Caki2 (cell line): ENCODE measurements around the gene NAT9. TPM values are rescaled to one million over a fixed set of nuclear protein-coding genes. Genes with fewer than 3 reads are reported as not detected.

Experiments used
- DNase-seq: peaks from one replicate; pipeline ENCODE4 v3.0.0-alpha.2; 2015; ENCODE audit warnings: low read depth
- in situ Hi-C: cut with HindIII; loops from 2 replicates; pipeline ENCODE4 v1.10.0; 2016; ENCODE audit warnings: low sequenced_read_pairs, low pct_unique_long_range_greater_than_20kb, mixed read lengths
- total RNA-seq: library from RNA; depleted of rRNA; stranded (reverse); fragments of >200 nt; shearing (Covaris generic); gene quantifications from 2 replicates; pipeline ENCODE4 v1.2.3, GENCODE V29; 2014; ENCODE audit warnings: low replicate concordance

NAT9 gene
- total RNA-seq, 1 experiment from 2014 or later: 36.8 TPM

DNA sequence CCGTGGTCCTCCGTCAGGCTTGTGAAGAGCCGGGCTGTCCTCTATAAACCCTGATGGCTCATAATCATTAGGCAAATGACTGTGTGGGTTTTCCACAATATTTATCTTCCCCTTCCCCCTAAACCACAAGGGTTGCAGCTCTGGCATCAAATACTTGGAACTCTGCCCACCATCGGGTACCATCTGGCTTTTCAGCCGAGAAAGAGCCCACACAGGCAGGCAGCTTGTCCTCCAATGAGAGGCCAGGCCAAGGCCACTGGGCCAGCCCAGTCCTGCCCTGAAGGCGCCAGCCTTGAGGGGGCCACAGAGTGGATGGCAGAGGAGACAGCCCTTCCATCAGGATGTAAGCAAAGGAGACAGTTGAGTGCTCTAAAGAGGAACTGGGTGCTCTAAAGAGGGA is 31.8 kb upstream of the NAT9 start:
- DNase-seq: no peak
- in situ Hi-C loops: no loop called here

DNA sequence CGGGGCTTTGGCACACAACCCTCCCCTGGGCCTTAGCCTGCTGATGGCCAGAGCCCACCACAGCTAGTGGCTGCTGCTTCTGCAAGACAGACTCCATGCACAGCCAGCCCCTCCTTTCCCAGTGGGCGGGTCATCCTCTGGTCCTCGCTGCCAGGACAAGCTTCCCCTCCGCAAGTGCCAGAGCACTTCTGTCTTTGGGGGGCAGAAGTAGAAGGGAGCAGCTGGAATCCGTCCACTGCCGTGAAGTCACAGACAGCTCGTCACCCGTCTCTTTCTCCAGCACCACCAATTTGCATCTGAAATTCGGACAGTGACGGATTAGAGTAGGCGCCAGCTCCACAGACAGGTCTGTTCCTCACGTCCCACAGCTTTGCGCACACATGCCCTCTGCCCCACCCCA is 31.3 kb upstream of the NAT9 start:
- in situ Hi-C loops: no loop called here
- DNase-seq: no peak

DNA sequence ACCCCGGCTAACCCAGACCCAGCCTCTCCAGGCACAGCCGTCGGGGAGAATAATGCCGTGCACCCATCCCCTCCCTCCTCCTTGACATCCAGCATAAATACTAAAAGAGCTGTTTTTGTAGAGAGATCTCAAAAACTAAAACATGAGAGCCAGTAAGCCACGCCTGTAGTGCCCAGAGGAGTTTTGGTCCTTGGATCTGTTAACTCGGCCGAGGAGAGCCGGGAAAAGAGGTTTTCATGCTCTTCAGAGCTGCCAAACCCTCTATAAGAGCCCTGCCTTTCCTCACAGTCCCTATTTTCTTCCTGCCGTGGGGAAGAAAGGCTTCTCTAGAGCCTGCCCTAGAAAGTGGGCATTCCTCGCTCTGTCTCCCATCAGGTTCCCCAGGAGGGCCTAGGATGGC is 30.2 kb upstream of the NAT9 start:
- in situ Hi-C loops: no loop called here
- DNase-seq: no peak

DNA sequence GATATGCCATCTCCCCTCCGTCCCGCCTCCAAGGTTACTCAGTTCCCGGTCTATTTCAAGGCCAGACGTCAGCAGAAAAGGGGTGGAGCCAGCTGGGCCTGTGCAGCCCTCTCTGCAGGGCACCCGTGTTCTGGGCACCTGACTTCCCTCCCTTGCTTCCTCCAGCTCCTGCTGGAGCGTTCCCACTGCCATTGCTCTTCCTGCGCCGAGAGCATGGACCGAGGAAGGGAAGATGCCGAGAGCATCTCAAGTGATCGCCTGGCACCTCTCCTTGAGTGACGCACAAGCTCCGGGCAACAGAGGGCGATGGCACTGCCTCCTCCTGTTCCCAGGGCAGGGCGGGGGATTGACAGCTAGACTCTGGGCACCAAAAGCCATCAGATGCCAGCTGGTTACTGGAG is 29.4 kb upstream of the NAT9 start:
- DNase-seq: no peak
- in situ Hi-C loops: no loop called here

DNA sequence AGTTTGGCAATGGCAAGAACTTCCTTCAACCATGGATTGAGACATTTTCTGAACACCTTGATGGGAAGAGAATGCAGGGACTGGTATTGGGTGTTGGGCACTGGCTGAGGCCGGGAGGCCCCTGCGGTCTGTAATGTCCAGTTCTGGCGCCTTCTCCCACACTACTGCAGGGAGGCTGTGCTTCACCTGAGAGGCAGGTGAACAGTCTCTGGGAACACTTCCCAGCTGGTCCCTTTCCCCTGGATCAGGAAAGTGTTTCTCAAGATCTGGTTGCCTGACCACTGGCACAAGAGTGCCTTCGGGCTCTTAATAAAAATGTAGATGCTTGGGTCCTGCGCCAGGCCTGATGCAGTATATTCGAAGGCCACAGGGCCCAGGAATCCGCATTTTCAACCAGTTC is 28.5 kb upstream of the NAT9 start:
- in situ Hi-C loops: no loop called here
- no peak for DNase-seq

DNA sequence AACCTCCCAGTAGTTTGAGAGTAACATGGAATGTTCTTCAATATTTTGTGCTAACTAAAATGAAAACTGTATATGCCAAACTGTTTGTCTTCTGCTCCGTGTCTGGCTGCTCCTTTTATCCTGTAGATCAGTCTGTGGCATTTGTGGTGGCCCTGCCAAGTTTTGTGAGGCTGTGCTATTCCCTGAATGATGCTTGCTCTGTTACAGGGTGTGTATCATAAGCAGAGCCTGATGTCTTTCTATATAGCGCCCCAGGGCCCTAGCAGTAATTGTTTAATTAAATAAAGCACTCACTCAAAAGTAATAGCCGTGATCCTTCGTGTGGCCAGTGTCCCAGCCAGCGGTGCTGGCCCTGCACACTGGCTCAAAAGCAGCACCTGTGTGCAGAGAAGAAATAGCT is 27.8 kb upstream of the NAT9 start:
- in situ Hi-C loops: no loop called here

DNA sequence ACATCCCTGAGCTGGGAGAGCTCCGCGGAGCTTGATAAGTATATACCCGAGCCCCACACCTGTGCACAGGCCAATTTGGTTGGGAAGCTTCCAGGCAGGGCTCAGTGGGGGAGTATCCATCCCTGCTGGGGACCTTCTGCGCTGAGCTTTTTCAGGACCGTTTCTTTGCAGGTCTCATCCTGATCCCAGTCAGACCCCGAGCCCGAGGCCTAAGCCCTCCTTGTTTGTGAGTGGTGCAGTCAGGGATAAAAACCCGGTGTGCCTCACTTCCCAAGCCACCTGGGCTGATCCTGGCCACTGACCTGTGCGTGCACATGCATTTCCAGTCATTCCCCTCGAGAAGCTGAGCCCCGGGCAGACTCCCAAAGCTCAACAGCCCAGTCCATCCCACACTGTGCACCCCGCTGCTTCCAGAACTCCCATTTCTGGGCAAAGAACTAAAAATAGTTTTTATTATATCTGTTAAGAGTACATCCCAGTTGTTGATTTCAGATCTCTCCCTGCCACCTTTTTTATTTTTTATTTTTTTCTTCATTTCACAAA is 27.3 kb upstream of the NAT9 start:
- in situ Hi-C loops: no loop called here
- DNase-seq: no peak

More for the DNA sequence above, 27.8 kb upstream of the NAT9 start:
- no peak for DNase-seq

DNA sequence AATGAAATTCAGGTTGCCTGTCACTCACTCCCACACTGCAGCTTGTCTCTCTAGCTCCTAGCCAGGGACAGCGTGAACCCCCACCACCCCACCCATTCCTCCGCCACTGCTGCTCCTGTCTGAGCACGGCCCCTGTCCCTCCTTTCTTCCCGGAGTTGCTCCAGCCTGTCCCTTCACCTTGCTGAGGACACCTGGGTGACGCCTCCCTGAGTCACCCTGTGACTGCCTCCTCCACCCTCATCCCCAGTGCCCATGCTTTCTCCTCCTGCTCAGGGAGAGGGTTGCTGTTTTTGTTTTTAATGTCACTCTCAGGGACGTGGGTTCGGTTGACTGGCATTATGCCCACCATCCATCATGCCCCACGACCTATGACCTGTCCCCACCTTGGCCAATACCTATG is 25.8 kb upstream of the NAT9 start:
- in situ Hi-C loops: no loop called here
- DNase-seq: no peak

DNA sequence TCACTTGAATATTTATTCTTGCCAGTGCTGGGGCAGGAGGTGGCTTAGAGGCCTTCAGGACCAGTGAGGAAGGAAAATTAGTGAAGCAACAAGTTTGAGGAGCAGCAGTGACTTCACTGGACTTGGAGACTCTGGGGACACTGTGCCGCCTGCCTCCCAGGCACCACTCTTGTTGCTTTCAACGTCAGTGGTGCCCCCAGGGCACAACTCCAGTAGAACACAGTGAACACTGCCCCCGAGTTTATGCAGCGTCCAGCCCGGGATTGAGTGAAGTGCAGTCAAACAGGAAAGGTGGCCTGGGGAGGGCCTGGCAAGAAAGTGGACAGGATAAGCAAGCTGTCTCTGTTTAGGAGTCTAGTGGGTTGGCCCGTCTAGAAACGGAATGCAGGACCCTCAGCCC is 24.4 kb upstream of the NAT9 start:
- DNase-seq: no peak
- in situ Hi-C loops: no loop called here

DNA sequence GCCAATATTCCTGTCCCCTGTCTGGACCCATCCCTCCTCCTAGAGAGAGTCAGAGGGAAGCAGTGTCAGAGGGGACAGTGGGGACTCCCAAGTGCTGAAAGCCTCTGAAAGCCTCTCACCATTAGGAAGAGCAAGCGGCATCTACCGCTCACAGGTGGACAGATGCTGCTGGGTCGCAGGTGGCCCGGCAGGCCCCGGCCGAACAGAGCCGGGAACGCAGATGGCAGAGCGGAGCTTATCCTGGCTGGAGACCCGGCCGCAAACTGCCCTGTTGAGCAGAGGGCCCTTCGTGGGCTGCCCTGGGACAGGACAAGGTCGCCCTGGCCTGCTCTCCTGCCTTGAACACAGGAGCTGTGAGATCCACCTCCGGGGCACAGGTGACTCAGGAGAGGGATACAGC is 23.0 kb upstream of the NAT9 start:
- in situ Hi-C loops: no loop called here
- no peak for DNase-seq

DNA sequence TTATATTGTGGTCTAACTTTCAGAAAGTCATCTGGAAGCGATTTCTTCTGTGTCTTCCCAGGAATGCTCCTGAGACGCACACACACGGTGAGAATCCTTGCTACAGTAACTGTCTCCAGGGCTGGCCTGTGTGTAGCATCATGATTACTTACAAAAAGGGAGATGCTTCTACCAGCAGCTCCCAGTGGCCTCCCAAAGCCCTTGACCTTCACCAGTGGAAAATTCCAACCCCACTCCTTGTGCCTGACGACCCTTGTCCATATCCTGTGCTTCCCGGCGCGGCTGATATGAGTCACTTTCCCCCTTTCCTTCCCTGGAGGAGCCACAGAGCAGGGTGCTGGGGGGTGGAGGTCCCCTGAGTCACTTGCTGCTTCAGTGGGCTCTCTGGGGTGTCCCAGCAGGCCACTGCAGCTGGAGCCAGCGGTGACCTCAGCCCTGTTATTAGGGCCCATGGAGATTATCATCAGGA is 22.1 kb upstream of the NAT9 start:
- peak; percentile 59 for DNase-seq
- in situ Hi-C loops: no loop called here

DNA sequence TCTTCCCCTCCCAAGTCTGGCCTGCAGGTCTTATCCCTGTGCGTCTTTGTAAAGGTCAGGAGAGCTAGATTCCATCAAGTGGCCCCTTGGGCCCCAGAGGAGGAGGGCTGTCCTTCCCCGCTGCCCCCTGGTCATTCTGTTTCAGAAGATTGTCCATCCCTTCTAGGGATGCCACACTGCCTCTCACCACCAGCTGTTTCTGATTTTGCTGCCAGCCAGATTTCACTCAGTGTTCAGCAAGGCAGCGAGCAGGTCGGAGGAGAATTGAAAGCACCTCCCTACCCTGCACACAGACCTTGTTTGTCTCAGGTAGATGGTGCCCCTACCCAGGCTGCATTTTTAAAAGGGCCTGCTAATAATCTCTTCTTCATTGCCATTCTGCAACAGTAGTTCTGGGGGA is 21.7 kb upstream of the NAT9 start:
- in situ Hi-C loops: no loop called here
- DNase-seq: no peak

DNA sequence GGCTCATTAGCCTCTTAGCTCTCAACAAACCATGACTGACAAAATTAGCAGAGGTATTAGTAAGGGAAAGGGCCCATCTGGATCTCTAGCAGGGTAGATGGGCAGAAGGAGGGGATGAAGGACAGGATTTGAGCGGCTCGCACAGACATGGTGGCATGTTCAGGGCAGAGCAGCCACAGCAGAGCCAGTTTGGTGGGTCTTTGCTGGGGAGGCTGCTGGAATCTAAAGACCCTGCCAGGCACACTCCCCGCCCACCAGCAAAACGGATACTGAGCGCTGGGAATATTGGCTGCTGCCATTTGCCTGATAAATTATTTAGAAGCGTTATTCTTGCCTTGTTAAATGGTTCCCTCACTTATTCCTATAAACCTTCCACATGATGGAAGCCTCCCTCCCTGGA is 20.7 kb upstream of the NAT9 start:
- in situ Hi-C loops: no loop called here
- DNase-seq: no peak

DNA sequence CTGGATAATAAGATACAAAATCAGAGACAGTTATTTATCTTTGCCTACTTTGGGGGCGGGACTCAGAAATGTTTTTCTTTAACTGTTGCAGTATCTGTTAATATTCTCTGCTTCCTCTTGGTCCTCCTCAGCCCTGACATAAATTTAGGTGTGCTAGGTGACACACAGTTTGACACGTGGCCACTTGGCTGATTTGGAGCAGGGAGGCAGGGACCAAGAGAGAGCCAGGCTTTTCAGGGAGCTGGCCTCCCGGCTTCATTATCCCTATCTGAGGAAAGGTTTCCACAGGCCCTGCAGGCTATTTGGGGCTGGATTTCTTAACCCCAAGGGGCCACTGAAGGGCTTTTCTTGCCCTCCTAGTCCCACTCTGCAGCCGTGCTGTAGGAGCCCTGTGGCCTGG is 20.1 kb upstream of the NAT9 start:
- DNase-seq: no peak
- in situ Hi-C loops: no loop called here

DNA sequence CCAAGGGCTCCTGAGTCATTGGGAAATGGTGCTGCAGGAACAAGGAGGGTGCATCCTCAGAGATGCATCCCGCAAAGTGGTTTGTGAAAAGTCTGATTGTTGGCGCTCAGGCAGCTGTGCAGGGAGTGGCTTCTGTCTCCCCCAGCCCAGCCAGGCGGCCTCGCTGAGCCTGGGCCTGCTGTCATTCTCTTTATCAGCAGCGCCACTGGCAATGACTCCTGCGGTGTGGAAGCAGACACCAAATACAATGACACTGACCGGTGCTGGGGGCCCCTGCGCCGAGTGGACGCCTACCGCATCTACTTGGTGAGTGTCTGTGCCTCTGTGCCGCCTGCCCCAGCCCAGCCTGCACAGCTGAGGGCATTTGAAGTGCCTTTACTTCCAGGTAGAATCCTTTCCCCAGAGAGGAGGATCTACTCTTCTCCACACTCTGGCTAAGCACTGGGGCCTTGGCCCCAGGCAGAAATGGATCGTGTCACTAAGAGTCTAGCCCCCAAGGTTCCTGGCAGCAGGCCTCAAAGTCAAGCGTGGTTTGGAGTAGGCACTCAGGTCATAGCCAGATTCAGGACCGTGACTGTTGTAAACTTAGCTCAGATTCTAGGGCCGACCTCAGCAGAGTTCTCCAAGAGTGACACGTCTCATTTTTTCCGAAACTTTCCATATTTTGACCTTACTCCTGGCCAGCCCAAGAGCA is 19.3 kb upstream of the NAT9 start:
- in situ Hi-C loops: no loop called here
- no peak for DNase-seq

DNA sequence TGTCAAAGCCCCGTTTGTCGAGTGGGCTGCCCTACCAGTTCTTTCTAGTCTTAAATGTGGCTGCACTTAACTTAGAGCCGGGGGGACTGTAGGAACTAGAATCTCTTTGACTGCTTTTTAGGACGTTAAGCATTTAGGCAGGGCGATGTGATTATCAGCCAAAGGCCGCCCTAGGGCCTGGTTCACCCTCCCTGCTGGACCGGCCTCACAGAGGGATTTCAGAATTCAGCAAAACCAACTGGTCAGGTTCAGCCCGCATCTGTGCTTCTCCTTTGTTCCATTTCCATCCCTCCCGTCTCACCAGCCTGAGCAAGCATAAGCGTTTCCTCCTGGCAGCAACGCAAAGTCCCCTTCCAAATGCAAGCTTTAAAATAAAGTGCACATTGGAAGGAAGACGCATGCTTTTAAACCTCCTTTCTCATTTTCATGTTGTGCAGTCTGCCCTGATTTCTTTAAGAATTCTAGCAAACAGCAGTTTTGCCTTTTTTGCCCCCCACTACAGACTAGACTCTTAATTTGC is 16.5 kb upstream of the NAT9 start:
- in situ Hi-C loops: no loop called here

DNA sequence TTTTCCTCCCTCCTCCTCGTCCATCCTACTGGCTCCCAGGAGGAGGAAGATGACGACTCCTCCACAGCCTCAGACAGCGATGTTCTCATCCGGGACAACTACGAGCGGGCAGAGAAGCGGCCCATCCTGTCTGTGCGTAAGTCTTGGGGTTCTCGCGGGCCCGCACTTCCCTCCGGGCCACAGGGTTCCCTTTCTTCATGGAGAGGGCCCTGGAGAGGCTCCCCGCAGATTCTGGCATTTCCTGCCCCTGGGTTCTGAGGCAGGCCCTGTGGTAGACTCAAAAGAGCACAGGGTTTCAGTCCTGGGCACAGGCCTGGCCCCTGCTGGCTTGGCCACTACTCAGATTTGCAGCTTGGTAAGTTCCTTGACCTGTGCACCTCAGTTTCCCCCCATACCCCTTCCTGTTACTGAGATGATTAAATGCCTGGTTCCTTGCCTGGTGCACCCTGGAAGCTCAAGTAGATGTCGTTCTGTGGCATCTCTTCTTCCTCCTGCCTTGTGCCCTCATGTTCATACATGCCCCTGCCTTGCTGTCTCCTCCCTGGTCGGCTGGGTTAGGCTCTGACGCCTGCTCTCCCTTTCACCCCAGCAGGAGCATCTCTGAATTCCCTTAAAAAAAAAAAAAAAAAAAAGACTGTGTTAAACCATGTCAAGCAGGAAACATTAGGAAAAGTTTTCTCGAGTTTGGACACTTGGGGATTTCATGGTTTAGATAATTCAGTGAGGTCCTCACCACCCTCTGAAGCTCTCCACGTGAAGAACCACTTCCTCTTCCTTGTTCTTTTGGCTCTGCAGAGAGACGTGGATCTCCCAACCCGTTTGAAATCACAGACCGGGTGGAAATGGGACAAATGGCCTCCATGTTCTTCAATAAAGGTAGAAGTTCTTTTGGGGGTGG is 14.3 kb upstream of the NAT9 start:
- no peak for DNase-seq
- in situ Hi-C loops: no loop called here

More for the DNA sequence above, 16.5 kb upstream of the NAT9 start:
- DNase-seq: no peak

DNA sequence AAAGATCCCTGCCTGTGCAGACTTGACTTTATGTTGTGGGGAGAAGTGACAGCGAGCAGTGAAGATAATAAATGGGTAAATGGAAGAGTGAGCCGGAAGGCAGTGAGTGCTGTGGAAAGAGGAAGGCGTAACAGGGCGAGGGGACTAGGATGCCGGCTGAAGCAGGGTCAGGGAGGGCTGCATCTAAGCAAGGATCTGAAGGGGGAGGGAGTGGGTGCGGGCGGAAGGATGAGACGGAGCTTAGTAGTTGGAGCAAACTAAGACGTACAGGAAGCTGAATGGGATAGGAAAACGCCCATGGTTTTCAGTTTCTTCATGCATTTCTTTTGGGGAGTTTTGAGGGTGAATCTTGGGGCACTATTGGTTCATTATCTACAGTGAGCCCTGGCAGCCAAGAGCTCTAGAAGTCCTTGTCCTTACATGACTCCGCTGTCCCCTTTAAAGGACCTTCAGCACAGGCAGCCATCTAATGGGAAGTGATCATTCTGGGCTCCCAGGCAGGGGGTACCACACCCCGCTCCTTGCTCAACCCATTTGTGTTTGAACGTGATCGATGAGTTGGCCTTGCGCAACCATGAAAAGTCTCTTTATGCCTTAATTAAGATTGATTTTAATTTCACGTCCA is 10.4 kb upstream of the NAT9 start:
- in situ Hi-C loops: no loop called here
- DNase-seq: no peak

DNA sequence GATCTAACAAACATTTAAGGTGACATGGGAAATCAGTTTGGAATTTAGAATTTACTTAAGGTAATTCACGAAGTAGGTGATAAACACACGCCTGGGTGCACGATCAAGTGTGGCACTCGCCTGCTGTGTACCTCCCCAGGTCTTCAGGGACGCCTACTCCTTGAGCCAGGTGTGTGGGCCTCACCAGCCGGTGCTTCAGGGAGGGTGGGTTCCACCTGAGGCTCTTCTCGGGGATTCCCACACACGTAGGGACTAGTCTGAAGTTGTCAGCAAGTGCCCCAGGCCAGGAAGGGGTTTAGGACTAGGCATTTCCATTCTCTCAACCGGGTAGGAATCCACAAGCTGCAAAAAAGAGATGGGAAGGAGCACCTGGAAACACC is 9.8 kb upstream of the NAT9 start:
- DNase-seq: no peak
- in situ Hi-C loops: no loop called here
